ENCODE measurements around the gene NAPSA.
"Not testable (repeated sequence)": the region's sequence is repeated elsewhere in the genome, so short reads cannot be mapped to it uniquely, and the experiment has no call there.

The NAPSA gene

DNA sequence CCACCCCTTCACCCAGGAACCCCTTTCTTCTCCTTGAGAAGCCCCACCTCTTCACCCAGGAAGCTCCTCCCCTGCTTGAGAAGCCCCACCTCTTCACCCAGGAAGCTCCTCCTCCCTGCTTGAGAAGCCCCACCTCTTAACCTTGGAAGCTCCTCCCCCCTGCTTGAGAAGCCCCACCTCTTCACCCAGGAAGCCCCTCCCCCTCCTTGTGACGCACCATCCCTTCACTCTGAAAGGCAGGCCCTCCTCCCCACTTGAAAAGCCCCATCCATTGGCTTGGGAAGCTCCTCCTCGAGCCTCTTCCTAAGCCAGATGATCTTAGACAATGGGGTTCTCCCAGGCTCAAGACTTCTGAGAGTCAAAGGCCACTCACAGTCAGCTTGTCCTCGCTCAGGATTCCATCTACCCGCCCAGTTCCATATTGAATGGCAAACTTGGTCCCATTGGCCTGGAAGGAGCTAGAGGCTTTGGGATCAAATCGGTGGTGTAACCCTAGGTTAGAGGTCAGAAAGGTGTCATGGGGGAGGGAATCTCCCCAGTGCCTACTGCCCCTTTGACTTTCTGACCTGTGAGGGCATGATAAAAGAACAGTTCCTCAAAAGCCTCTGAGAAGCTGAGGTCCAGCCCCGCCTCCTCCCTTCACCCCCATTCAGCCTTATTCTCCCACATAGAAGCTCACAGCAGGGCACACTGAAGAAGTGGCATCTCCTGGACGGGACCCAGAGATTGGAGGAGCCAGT, 4.0 kb downstream of the NAPSA start:
- no peak overlapping the region for H3K4me3 ChIP-seq (ENCODE audit: low read depth, low read length)
- no peak for TF ChIP-seq CTCF (IDR thresholded peaks at IDR 0.05; ENCODE audit: low read depth, low read length)
- in situ Hi-C loops (cut with HindIII; ENCODE audit: low sequenced_read_pairs): no loop called here
- no peak for DNase-seq (ENCODE audit: low read depth, low spot score)

GRCh38 chr19:50359328-50359818, 6.1 kb downstream of the NAPSA start:
- in situ Hi-C loops (cut with HindIII; ENCODE audit: low sequenced_read_pairs): no loop called here
- no peak for DNase-seq (ENCODE audit: low read depth, low spot score)
- TF ChIP-seq CTCF (IDR thresholded peaks at IDR 0.05; ENCODE audit: low read depth, low read length): no peak
- H3K4me3 ChIP-seq (ENCODE audit: low read depth, low read length): no peak overlapping the region

GRCh38 chr19:50358483-50359327, 6.7 kb downstream of the NAPSA start:
- peak overlapping the region; percentile 39 for H3K4me3 ChIP-seq (ENCODE audit: low read depth, low read length)
- peak; percentile 33 for DNase-seq (ENCODE audit: low read depth, low spot score)
- in situ Hi-C loops (cut with HindIII; ENCODE audit: low sequenced_read_pairs): no loop called here
- TF ChIP-seq CTCF (IDR thresholded peaks at IDR 0.05; ENCODE audit: low read depth, low read length): no peak

DNA sequence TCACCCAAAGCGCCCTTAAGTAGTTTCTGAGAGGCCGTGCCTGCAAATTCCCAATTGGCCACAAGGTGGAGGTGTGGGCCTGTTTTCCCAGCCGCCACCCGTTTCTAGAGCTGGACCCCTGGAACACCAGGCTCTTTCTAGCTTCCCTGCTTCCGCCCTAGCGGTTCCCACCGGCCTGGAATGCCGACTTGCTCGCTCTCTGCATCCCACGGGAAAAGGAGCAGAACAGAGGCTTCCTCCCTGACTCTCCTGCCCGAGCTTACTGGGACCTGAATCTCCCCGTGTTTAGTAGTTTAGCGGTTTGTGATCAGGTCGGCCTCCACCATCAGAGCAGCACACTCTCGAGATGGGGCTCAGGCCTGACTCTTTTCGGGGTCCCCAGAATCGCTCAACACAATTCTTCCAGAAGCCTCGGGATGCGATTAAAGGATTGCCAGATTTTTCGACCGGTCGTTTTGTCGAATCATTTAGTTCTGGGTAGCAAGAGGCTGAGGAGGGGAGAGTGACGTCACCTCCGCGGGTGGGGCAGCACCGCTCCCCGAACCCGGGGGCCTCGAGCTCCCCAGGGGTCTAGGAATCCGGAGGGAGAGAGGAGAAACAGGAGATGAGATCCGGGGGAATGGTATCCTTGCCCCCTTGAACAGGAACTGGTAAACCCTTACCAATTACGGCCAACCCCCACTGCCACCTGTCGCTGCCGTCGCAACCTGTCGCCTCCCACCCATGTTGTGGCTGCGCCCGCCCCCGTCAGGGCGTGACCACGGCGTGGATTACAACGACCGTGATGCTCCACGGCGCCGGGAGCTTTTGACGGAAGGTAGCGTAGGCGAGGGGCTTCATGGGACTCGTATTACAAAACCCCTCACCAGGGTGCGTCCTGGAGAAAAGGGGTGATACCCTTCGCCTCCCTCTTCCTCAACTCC, 8.0 kb downstream of the NAPSA start:
- peak; percentile 60 for DNase-seq (ENCODE audit: low read depth, low spot score)
- peak; percentile 83 for TF ChIP-seq CTCF (IDR thresholded peaks at IDR 0.05; ENCODE audit: low read depth, low read length)
- H3K4me3 ChIP-seq (ENCODE audit: low read depth, low read length): peak overlapping the region; percentile 37
- in situ Hi-C loops (cut with HindIII; ENCODE audit: low sequenced_read_pairs): no loop called here

GRCh38 chr19:50356691-50357177, 8.7 kb downstream of the NAPSA start:
- TF ChIP-seq CTCF (IDR thresholded peaks at IDR 0.05; ENCODE audit: low read depth, low read length): no peak
- no peak for DNase-seq (ENCODE audit: low read depth, low spot score)
- H3K4me3 ChIP-seq (ENCODE audit: low read depth, low read length): no peak overlapping the region
- in situ Hi-C loops (cut with HindIII; ENCODE audit: low sequenced_read_pairs): no loop called here

- DNase-seq (ENCODE audit: low read depth, low spot score); in situ Hi-C loops (cut with HindIII; ENCODE audit: low sequenced_read_pairs); H3K4me3 ChIP-seq (ENCODE audit: low read depth, low read length): not testable (repeated sequence)
Observed at GRCh38 chr19:50353487-50353880, 12.0 kb downstream of the NAPSA start.
